Putamen (tissue), 1 donor: Measurements from ENCODE around the gene ZNF77.
"Not testable (repeated sequence)": the region's sequence is repeated elsewhere in the genome, so short reads cannot be mapped to it uniquely, and the experiment has no call there.

Source experiments
- DNase-seq: peaks from one replicate; pipeline ENCODE4 v3.0.0-alpha.2; 2016; ENCODE audit warnings: low spot score

The ZNF77 gene

DNA sequence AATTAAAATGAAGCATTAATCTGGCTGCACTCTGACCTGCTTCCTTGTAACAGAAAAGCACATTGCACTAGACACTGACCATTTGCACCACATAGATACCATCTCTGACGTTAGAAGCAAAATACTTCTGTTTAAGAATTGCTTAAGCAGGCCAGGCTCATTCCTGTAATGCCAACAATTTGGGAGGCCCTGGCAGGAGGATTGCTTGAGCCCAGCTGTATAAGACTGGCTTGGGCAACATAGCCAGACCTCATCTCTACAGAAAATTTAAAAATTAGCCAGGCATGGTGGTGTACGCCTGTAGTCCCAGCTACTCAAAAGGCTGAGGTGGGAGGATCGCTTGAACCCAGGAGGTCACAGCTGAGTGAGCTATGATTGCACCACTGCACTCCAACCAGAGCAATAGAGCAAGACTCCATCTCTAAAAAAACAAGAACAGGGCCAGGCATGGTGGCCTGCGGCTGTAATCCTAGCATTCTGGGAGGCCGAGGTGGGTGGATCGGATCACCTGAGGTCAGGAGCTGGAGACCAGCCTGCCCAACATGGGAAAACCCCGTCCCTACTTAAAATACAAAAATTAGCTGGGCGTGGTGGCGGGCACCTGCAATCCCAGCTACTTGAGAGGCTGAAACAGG lies 25.5 kb upstream of the ZNF77 start:
- DNase-seq = no peak

DNA sequence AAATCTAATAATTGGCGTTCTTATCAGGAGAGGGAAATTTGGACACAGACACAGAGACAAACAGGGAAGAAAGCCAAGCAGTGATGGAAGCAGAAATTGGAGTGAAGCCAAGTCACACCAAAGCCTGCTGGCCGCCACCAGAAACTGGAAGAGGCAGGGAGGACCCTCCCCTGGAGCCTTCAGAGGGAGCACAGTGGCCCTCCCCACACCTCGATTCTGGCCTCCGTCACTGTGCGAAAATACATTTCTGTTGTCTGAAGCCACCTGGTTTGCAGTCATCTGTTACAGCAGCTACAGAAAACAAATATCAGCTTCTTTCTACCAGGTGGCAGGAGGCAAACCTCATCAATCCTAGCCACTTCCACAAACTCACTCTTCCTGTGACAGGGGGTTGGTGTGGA lies 24.3 kb upstream of the ZNF77 start:
- no peak for DNase-seq

DNA sequence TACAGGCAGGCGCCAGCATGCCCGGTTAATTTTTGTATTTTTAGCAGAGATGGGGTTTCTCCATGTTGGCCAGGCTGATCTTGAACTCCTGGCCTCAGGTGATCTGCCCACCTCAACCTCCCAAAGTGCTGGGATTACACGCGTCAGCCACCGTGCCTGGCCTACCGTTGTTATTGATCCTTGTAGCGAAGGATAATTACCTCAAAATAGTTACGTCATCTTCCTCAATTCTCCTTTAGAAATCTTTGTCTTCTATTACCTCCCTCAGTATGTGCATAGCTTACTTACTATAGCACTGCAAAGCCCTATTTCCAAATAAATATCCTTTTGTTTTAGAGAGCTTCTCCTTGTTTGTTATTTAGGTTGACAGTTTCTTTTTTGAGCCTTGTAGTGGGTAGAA lies 23.2 kb upstream of the ZNF77 start:
- DNase-seq = no peak

DNA sequence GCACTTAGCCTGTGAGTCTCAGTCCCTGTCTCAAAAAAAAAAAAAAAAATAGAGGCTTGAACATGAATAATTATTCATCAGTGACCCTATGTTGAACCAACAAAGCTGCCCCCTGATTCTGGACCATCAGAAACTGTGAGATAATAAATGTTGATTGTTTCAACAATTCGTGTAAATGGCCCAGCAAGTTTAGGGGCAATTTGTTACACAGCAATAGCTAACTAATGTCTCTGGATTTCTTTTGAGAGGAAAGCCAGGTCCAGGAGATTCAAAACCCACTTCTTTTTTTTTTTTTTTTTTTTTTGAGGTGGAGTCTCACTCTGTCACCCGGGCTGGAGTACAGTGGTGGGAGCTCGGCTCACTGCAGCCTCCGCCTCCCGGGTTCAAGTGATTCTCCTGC lies 20.1 kb upstream of the ZNF77 start:
- DNase-seq = no peak

DNA sequence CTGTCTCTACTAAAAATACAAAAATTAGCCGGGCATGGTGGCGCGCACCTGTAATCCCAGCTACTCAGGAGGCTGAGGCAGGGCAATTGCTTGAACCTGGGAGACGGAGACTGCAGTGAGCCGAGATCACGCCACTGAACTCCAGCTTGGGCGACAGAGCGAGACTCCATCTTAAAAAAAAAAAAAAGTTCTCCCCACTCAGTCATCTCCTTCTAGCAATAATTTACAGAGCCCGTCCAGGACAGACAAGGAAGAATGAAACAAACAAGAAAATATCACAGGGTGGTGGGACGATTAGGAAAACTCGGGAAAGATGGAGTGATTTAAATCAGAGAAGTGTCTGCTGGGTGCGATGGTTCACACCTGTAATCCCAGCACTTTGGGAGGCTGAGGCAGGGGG lies 18.9 kb upstream of the ZNF77 start:
- DNase-seq = not testable (repeated sequence)

DNA sequence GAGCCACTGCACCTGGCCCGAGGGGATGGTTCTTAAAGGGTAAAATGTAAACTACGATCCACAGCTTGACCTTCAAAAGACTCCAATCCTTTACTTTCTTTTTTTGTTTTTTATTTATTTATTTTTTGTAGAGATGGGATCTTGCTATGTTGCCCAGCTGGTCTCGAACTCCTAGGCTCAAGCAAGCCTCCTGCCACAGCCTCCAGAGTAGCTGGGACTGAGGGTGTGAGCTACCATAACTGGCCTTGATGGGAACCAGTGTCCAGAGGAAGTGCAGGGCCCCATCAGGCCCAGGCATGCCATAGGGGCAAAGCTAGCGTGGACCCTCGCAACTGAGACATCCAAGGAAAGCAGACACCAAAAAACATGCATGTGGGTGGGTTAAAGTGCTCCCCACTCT lies 18.4 kb upstream of the ZNF77 start:
- DNase-seq = no peak

DNA sequence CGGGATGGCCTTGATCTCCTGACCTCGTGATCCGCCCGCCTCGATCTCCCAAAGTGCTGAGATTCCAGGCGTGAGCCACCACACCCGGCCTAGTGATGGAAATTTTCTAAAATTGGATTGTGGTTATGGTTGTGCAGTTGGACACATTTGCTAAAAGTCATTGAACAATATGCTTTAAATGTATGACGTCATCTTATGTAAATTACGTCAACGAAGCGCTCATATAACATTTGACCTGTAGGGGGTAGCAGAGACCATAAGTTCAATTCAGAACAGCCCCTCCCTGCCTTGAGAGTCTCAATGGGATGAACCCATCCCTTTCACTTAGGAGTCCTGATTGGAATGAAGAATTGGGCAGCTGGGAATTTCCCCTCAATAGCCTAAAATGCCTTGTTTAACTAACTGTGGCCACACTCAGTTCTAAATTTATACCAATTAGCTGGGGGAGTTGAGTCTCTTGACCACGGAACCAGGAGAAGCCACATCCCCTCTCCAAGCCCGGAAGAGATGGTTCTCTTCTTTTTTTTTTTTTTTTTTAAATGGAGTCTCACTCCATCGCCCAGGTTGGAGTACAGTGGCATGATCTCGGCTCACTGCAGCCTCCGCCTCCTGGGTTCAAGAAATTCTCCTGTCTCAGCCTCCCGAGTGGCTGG lies 17.4 kb upstream of the ZNF77 start:
- DNase-seq = peak; percentile 72

DNA sequence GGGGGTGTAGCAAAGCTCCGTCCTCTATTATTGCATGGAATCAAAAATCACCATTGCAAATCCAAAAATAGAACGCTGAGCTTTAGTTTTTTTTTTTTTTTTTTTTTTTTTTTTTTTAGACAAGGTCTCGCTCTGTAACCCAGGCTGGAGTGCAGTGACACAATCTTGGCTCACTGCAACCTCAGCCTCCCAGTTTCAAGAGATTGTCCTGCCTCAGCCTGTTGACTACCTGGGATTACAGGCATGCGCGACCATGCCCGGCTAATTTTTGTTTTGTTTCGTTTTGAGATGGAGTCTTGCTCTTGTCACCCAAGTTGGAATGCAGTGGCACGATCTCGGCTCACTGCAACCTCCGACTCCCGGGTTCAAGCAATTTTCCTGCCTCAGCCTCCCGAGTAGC lies 15.3 kb upstream of the ZNF77 start:
- DNase-seq = no peak

DNA sequence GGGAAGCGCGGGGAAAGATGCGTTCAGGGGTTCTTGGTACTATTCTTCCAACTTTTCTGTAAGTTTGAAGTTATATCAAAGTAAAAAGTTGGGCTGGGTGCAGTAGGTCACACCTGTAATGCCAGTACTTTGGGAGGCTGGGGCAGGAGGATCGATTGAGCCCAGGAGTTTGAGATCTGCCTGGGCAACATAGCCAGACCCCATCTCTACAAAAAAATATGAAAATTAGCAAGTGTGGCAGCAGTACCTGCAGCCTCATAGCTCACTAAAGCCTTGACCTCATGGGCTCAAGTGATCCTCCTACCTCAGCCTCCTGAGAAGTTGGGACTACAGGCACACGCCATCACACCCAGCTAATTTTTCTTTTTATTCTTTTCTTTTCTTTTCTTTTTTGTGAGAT lies 12.4 kb upstream of the ZNF77 start:
- DNase-seq = no peak

DNA sequence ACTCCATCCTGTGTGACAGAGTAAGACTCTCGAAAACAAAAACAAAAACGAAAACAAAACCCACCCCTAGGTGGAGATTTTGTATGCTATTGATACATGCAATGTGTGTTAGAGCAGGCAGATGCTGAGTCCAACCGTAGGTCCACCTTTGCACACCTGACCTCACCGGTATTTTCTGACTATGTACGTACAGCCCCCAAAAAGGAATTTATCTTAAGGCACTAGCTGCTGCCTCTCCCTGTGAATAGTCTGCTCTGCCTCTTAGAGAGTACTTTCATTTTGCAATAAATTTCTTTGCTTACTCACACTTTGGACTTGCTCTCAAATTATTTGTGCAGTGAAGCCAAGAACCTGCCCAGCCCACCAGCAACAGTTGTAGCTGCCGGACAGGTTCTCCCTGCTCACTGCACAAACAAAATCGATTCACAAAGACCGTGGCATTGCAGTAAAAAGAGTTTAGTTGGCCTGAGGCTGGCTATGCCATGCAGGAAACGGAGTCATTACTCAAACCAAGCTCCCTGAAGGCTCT lies 8.2 kb upstream of the ZNF77 start:
- DNase-seq = no peak

DNA sequence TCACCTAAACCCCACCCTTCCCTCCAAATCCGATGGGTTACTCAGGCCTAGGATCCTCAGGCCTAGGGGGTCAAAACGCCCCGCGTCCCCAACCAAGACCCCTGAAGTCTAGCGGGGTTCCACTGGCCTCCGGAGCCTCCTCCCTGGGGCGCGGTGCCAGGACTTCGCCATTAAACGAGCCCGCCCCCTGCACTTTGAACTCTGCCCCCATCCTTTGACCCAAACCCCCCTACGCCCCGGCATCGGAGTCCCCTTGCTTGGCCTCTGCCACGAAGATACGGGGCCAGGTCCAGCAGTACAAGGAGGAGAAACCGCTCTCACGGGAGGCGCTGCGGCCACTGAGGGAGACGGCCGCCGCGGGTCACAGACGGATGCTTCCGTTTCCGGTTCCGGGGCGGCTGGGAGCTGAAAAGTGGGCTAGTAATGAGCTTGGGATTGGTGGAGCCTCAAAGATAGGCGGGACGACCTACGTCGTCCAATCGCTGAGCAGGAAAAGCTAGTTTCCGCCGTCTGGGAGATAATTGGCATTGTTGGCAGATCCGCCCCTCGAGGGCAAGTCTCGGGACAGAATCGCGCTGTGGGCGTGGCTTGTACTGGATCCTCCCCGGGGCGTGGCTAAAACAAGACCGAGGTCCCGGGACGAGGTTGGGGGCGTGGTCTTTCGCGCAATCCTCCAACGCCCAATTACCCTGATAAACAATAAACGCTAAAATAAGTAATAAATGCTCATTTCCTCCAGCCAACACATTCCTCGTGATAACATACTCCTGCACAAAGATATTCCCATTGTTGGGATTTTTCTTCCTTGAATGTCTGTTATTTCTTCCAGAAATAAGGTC lies 5.7 kb upstream of the ZNF77 start:
- peak; percentile 100 for DNase-seq

DNA sequence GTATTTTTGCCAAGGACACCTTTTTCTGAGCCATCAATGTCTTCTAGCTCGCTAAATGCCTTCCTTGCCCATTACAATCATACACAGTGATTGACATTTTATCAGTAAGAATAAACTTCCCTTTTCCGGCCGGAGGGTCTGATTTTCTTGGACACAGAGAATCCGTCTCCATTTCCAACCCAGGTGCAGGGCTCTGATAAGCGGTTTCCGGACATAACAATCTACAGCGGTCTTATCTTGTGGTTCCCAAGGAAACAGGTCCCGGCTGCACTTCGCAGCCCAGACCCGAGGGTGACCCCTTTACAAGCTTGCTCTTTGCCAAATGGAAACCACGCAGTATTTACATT lies 5.1 kb upstream of the ZNF77 start:
- peak; percentile 47 for DNase-seq

DNA sequence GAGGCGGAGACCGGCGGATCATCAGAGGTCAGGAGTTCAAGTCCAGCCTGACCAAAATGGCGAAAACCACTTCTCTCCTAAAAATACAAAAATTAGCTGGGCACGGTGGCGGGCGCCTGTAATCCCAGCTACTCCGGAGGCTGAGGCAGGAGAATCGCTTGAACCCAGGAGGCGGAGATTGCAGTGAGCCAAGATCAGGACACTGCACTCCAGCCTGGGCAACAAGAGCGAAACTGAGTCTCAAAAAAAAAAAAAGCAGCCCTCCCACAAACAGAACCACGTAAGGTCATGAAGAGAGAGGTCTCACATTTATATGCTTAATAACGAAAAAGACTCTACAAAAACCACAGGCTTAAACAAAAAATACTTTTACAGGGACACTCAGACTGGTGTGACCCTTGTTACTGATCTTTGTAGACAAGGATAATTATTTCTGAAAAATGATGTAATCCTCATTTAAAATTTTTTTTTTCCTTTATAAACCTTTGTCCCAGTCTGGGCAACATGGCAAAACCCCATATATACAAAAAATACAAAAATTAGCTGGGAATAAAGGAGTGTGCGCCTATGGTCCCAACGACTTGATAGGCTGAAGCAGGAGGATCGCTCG lies 909 bp upstream of the ZNF77 start:
- DNase-seq = no peak

DNA sequence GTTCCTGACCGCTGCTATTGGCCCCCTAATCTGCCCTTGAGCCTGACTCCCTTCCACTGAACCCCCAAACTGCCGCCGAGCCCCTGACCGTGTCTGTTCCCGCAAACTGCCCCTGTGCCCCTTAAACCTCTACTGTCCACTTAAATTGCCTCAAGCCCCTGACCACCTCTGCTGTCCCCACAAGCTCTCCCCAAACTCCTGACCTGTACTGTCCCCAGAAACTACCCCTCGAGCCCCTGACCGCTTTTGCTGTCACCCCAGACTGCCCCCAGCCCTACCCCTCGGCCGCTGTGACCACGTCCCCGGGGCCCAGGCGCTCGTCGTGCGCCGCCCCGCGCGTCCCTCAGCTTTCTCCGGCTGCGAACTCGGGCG lies 382 bp downstream of the ZNF77 start:
- DNase-seq = no peak

DNA sequence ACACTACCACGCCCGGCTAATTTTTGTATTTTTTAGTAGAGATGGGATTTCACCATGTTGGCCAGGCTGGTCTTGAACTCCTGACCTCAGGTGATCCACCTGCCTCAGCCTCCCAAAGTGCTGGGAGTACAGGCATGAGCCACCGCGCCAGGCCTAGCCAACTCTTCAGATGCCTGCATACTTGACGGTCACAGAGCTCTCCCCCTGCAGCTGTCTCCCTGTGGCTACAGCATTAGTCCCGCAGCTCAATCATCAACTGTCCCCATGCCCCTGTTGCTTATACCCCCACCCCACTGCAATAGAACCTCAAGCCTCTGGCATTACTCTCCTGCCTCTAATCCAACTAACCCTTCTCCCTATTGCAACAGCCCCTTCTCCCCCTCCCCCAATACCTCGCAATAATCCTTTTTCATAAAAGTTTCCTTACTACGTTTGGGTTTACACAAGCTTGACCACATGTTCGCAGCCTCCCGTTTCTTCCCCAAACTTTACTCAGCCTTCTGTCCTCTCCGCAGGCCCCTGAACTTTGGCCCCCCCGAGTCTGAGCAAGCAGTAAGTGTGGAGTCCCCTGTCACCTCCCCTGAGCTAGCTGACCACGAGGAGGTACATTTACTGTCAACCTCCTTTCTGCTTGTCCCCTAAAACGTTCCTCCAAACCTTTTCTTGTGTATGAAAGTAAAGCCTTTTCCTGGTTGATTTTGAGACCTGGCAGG lies 1.7 kb downstream of the ZNF77 start:
- no peak for DNase-seq

DNA sequence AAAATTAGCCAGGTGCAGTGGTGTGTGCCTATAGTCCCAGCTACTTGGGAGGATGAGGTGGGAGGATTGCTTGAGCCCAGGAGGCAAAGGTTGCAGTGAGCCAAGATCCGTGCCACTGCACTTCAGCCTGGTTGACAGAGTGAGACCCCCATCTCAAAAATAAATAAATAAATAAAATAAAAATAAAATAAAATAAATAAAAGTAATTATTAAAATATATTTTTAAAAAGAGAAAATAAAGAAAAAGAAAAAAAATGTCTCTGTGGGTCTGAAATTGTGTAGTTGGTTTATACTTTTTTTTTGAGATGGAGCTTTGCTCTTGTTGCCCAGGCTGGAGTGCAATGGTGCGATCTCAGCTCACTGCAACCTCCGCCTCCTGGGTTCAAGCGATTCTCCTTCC lies 8.9 kb downstream of the ZNF77 start:
- not testable (repeated sequence) for DNase-seq

DNA sequence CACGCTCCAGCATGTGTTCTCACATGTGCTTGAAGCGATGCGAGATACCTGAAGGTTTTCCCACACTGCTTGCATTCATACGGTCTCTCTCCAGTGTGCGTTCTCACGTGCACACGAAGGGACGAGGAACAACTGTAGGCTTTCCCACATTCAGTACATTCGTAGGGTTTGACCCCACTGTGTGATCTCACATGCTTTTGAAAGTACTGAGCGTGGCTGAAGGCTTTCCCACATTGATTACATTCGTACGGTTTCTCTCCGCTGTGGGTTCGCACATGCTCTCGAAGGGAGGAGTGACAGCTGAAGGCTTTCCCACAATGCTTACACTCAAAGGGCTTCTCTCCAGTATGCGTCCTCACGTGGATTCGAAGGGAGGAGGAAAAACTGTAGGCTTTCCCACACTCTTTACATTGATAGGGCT lies 11.3 kb downstream of the ZNF77 start:
- no peak for DNase-seq

DNA sequence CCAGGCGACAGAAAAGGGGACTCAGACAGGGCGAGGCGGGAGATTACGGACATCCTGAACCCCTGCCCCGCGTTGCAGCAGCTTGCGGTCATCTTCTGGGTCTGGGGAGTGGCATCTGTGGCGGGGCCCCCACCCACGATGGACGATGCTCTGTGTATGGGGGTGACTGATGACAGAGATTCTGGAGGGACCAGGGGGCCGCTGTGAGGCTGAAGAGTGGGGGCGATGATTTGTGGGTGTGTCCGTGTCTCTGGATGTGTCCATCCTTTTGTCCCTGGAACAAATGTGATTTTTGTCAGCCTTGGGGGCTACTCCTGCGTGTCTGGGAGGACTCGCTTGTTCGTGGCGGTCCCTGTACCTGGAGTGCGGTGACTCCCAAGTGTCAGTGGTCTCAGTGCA lies 17.7 kb downstream of the ZNF77 start:
- no peak for DNase-seq

DNA sequence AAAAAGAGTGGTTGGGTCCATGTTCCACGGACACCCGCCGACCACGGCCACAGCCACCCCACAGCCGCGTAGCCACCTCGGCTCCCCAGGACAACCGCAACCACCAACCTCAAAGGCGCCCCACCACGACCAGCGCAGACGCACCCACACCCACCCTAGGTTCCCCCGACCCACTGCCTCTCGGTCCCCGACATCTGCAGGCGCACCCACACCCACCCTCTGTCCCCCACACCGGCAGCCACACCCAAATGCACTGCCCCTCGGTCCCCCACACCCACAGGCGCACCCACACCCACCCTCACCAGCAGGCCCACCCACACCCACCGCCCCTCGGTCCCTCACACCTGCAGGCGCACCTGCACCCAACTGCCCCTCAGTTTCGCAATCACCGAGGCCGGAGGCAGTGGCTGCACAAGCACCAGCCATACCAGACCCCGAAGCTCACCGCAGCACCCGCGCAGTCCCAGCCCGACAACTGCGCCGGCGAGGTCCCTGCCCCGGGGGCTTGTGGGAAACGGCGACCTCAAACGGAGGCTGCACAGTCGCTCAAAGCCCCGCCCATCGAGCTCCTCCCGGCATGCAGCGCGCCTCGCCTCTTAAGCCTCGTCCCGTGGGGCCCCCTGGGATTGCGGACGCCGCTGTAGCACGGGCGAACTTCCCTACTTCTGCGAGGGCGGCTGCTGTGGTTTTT lies 18.3 kb downstream of the ZNF77 start:
- DNase-seq = no peak

DNA sequence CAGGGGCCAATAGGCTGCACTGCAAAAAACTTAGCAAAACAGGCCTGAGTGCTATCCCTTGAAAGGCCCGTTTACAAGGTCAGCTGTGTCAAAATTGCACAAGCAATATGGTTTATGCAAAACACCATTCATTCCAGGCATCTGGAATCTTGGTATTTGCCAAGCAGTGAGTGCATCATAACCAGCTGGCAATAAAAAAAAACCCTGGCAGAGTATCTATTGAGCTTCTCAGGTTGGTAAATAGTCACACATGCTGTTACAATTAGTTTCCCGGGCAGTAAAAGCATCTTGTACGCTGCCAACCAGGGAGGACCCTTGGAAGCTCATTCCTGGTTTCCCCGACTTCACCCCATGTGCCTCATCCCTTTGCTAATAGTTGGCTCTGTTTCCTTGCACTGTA lies 21.3 kb downstream of the ZNF77 start:
- DNase-seq = no peak

DNA sequence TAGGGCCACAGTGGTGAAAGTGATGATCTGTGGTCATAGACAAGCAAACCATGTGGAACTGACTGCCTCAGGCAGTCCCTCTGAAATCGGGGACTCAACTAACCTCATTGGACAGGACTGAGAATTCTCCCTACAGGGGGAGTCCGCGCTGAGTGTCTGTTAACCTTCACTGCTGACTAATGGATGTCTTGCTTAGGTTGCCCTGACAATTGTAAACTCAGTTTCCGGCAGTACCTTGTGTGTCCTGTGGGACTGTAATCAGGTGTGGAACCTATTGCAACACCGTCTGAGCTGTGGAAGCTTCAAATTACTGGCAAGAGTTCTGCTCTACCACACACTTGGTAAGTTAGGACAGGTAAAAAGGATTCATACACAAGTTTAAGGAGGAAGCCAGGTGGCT lies 21.8 kb downstream of the ZNF77 start:
- no peak for DNase-seq
